Caki2 (cell line): ENCODE measurements around the gene SLC16A6. TPM values are rescaled to one million over a fixed set of nuclear protein-coding genes. Genes with fewer than 3 reads are reported as not detected.
"Not testable (repeated sequence)": the region's sequence is repeated elsewhere in the genome, so short reads cannot be mapped to it uniquely, and the experiment has no call there.

Experiments
- DNase-seq: peaks from one replicate; pipeline ENCODE4 v3.0.0-alpha.2; 2015; ENCODE audit warnings: low read depth
- in situ Hi-C: cut with HindIII; loops from 2 replicates; pipeline ENCODE4 v1.10.0; 2016; ENCODE audit warnings: low sequenced_read_pairs, low pct_unique_long_range_greater_than_20kb, mixed read lengths
- total RNA-seq: library from RNA; depleted of rRNA; stranded (reverse); fragments of >200 nt; shearing (Covaris generic); gene quantifications from 2 replicates; pipeline ENCODE4 v1.2.3, GENCODE V29; 2014; ENCODE audit warnings: low replicate concordance; rRNA removed

SLC16A6 gene
- total RNA-seq, 1 experiment from 2014 or later: not detected

DNA sequence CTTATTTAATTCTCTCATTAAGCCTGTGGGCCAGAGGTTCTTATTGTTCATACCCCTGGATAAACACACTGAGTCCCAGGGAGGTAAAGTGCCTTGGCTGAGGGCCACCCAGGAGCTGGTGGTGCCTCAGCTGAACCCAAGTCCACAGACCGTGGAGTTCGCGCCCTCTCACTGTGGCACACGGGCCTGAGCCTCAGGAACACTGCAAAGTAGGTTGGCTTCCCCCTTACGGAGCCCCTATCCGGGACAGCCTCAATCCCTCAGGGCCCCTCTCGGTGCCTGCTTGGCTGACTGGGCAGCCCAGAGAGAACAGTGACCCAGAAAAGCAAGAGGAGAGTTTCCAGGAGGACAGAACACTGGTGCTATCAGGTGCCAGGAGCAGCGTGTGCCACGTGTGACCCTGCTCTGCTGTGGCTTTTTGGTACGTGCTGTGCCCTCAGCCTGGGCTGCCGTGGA, 55.6 kb downstream of the SLC16A6 start:
- in situ Hi-C loops: not testable (repeated sequence)

DNA sequence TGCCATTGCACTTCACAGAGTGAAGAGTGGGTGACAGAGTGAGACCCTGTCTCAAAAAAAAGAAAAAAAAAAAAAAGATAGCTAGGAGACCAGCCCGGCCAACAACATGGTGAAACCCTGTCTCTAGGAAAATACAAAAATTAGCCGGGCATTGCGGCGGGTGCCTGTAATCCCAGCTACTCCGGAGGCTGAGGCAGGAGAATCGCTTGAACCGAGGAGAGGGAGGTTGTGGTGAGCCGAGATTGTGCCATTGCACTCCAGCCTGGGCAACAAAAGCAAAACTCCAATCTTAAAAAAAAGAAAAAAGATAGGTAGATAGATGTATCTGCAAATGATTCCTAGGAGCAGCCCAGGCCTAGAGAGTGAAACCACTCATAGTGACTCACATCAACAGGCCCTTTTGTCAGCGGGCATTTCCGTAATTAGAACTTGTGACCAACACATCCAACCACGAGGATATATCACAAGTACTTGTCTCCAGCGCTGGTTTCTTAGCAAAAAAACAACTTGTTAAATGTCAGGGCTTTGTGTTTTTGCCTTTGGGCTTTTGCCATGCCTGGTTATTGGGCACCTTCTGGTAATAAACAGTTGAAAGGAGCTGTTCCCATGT, 56.1 kb downstream of the SLC16A6 start:
- in situ Hi-C loops: not testable (repeated sequence)
- peak; percentile 73 for DNase-seq

More for the DNA sequence above, 55.6 kb downstream of the SLC16A6 start:
- DNase-seq: peak; percentile 12

DNA sequence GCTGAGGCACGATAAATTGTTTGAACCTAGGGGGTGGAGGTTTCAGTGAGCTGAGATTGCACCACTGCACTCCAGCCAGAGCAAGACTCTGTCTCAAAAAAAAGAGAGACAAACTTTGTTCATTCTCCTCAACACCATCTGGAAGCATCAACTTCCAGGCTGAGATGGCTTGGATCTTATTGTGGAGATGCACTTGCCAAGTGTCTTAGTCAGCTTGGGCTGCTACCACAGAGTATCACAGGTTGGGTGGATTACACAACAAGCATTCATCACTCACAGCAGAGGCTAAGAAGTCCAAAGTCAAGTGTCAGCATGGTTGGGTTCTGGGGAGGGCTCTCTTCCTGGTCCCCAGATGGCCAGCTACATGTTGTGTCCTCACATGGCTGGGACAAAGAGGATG, 58.2 kb downstream of the SLC16A6 start:
- DNase-seq, in situ Hi-C loops: not testable (repeated sequence)

DNA sequence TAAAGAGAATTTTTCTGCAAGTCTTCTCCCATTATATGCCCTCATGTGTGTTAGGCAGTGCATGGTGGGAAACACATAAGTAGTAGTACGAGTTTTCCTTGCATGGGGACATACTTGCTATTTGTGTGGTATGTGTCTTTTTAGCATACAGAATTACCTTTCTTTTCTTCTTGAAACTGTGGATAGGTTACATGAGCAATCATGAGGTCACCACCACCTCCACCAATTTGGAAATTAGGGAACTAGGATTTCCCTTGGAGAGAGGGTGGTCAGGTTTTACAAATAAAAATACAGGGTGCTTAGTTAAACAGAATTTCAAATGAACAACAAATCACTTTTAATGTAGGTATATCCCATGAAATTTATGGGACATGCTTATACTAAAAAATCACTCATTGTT, 59.4 kb downstream of the SLC16A6 start:
- no peak for DNase-seq
- in situ Hi-C loops: no loop called here

DNA sequence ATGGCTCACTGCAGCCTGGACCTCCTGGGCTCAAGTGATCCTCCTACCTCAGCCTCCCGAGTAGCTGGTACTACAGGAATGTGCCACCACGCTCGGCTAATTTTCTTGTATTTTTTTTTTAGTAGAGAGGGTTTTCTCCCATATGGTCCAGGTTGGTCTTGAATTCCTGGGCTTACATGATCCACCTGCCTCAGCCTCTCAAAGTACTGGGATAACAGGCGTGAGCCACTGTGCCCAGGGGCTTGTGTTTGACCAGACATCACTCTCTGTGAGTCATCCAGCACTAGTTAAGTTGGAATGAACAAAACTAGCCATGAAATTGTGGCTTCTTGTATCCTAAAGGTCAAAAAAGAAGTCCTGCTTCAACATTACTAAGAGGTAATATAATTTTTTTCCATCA, 59.8 kb downstream of the SLC16A6 start:
- in situ Hi-C loops, DNase-seq: not testable (repeated sequence)

DNA sequence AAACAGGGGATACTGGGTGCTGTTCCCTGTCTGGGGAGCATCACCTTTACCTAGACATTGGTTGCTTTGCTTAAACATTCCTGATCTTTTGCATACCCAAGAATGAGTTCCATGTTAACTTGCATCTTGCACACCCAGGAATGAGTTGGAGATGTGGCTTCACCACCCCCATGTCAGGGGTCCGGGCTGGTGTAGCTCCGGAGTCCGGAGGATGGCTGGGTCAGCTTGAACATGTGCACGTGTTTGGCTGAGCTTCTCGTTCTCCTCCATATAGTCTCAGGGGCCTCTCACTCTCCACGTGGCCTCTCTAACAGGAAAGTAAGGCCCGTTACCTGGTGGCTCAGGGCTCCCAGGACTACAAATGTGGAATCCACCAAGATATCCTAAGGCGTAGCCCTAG, 61.3 kb downstream of the SLC16A6 start:
- in situ Hi-C loops: no loop called here
- no peak for DNase-seq

DNA sequence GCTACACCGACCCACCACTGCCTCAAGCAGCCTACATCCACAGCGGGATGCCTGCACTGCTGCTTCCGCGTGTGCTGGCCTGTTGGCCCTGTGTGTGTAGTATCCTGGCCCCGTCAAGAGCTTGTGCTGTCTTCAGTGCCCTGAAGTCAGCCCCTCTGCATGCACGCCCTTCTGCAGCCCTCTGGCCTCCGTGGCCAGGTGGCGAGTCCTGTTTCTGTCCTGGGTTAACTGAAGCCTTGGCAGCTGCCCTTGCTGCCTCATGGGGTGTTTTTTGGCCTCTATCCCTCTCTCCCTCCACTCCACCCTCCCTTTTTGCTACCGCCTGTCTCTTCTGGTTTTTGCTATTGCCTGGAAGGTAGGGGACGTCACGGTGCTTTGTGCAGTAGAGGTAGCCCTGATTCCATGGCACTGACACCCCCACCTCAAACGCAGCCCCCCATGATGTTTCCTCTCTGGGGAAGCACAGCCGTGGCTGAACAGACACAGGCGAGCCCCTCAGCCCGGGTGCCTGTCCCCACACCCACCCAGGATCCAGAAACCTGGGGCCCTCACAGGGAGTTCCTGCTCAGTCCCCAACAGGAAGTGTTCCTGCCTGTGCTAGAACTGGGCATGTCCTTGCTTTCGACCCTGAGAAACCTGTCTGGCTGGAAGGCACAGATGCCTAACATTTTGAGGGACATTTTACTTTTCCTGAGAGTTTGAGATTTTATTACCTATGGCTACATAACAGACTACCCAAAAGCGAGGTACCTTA, 61.9 kb downstream of the SLC16A6 start:
- no peak for DNase-seq
- in situ Hi-C loops: no loop called here

DNA sequence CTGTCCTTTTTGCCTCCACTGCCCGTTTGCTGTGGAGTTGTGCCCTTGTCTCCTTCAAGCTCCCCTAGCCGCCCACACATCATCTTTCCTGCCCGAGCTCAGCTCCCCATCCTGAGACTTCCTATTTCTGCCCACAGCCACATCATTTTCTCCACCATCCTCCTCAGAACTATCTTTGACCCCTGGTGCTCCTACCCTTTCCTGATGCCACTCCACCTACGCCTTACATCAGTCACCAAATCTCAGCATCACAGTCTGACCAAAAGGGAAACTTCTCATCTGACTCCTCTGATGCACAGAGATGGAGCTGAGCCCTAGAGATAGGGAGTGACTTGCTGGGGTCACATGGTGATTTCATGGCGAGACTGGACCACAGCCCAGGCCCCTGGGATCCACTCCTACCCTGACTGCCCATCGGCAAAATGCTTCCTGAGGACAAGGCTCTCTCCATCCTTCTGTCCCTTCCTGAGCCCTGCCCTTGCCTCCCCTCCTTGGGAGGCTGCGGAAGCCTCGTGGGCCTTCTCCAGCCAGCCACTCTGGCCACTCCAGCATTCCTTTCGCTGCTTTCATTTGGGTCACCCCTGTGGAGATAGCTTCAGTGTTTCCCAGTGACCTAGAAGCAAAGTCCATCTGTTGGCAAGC, 62.8 kb downstream of the SLC16A6 start:
- in situ Hi-C loops, DNase-seq: not testable (repeated sequence)

DNA sequence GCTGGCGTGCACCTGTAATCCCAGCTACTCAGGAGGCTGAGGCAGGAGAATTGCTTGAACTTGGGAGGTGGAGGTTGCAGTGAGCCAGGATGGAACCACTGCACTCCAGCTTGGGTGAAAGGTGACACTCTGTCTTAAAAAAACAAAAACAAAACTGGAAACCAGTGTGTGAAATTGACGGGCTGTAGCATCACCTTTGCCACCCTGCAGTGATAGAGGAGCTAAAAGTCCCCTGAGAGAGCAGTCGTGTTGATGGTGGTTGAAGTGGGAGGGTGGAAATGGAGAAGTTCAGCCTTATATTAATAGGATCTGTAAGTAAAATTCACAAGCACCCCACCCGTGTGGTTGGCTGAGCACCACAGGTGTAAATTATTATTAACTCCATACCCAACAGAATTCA, 65.9 kb downstream of the SLC16A6 start:
- in situ Hi-C loops: not testable (repeated sequence)

DNA sequence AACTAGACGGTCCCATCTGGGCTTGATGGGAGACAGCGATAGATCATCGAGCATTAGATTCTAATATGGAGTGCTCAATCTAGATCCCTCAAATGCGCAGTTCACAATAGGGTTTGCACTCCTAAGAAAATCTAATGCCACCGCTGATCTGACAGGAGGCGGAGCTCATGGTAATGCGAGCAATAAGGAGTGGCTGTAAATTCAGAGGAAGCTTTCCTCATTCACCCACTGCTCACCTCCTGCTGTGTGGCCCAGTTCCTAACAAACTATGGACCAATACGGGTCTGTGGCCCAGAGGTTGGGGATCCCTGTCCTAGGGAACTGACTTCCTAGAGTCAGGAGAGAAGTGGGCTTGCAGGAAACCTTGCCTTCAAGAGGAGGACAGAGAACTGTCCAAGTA, 68.3 kb downstream of the SLC16A6 start:
- no peak for DNase-seq

More for the DNA sequence above, 65.9 kb downstream of the SLC16A6 start:
- not testable (repeated sequence) for DNase-seq

DNA sequence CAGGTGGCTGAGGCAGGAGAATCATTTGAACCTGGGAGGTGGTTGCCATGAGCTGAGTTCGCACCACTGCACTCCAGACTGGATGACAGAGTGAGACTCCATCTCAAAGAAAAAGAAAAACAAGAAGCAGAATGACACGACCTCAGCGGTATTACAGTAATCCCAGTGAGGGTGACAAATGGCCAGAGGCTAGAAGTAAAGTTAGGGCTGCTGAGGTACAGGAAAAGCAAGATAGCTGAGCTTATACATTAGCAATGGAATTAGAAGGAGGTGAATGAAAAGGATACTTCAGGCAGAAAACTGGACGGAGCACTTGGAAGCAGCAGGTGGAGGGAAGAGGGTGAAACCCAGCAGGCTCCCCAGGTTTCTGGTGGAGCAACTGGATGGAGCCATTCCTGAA, 69.1 kb downstream of the SLC16A6 start:
- in situ Hi-C loops: no loop called here
- DNase-seq: no peak

More for the DNA sequence above, 68.3 kb downstream of the SLC16A6 start:
- in situ Hi-C loops: no loop called here

DNA sequence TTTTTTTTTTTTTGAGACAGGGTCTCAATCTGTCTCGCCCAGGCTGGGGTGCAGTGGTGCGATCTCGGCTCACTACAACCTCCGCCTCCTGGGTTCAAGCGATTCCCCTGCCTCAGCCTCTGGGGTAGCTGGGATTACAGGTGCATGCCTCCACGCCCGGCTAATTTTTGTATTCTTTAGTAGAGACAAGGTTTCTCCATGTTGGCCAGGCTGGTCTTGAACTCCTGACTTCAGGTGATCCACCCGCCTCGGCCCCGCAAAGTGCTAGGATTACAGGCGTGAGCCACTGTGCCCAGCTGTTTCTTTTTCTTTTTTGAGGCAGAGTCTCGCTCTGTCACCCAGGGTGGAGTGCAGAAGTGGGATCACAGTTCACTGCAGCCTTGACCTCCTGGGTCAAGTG, 70.1 kb downstream of the SLC16A6 start:
- DNase-seq, in situ Hi-C loops: not testable (repeated sequence)

DNA sequence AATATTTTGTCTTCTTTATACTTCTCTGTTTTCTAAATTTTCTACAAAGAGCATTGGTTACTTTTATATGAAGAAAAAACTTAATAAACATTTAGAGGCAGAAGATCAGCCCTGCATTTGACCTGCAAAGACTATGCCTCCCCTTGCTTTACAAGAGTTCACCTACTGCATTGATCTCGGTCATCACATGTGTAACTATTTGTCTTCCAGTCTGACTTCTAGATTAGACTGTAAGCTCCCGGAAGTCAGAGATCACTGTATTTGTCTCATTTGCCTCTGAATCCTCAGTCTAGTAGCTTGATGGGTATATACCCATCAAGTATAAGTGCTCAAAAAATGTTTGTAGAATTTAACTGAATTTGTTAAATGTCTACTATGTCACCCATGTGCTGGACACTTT, 70.7 kb downstream of the SLC16A6 start:
- in situ Hi-C loops, DNase-seq: not testable (repeated sequence)

DNA sequence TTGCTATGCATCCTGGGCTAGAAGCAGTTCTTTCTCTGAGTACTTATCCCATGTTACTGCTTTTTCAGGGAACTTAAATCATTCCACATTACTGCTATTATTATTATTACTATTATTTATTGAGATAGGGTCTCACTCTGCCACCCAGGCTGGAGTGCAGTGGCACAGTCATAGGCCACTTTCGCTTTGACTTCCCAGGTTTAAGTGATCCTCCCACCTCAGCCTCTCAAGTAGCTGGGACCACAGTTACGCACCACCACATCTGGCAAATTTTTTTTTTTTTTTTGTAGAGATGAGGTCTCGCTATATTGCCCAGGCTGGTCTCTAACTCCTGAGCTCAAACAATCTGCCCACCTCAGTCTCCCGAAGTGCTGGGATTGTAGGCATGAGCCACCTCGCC, 71.5 kb downstream of the SLC16A6 start:
- in situ Hi-C loops, DNase-seq: not testable (repeated sequence)

Other genes starting within 250 kb of the SLC16A6 start
- gene AMZ2, start 43.1 kb downstream of the SLC16A6 start, total RNA-seq: 217 and 252 TPM in 2 replicates
- 0.41 and 1.3 TPM in 2 replicates for gene ARSG, start 368 bp upstream of the SLC16A6 start, total RNA-seq
- gene WIPI1, start 166.4 kb upstream of the SLC16A6 start, total RNA-seq: 29.7 and 33.6 TPM in 2 replicates
- gene PRKAR1A, start 221.3 kb upstream of the SLC16A6 start, total RNA-seq: 127 and 161 TPM in 2 replicates